Activated T-helper 1 cell treated with anti-CD3 and anti-CD28 coated beads, Interleukin-2, amount 50 U/mL, for 16 hours (primary cell): Measurements from ENCODE around the gene AGBL3.
A peak's percentile ranks its signal among the peaks of the same experiment; 100 is the strongest.

Experiments used
- DNase-seq, 2 donors: peaks; one replicate each; pipeline ENCODE4 v3.0.0-alpha.2; 2020; ENCODE audit warnings: low read depth in 1 of 2, low spot score in 1 of 2

AGBL3 gene

GRCh38 chr7:134986363-134987251 is at the start of gene AGBL3:
Gene AGBL3 (plus strand): TSS chr7:134986508. CDS start chr7:134987934, 1,426 bp downstream.
- peak; percentile 69 to 72 for DNase-seq

- no peak for DNase-seq
Measured at GRCh38 chr7:134936893-134937510, 49.3 kb upstream of the AGBL3 start.

- no peak for DNase-seq
Measured at GRCh38 chr7:134938141-134938540, 48.2 kb upstream of the AGBL3 start.

- DNase-seq: no peak
Measured at GRCh38 chr7:134939136-134939535, 47.2 kb upstream of the AGBL3 start.

- DNase-seq: no peak
Measured at GRCh38 chr7:134940729-134941128, 45.6 kb upstream of the AGBL3 start.

GRCh38 chr7:134941185-134941900 is 45.0 kb upstream of the AGBL3 start:
- DNase-seq: no peak

GRCh38 chr7:134941952-134942351 is 44.4 kb upstream of the AGBL3 start:
- DNase-seq: no peak

GRCh38 chr7:134942690-134943466 is 43.4 kb upstream of the AGBL3 start:
- DNase-seq: no peak

GRCh38 chr7:134943785-134944400 is 42.4 kb upstream of the AGBL3 start:
- no peak for DNase-seq

GRCh38 chr7:134945691-134946090 is 40.6 kb upstream of the AGBL3 start:
- no peak for DNase-seq

- no peak for DNase-seq
Measured at GRCh38 chr7:134946260-134946659, 40.0 kb upstream of the AGBL3 start.

GRCh38 chr7:134947329-134947728 is 39.0 kb upstream of the AGBL3 start:
- no peak for DNase-seq

GRCh38 chr7:134947831-134948230 is 38.5 kb upstream of the AGBL3 start:
- no peak for DNase-seq

GRCh38 chr7:134948246-134948645 is 38.1 kb upstream of the AGBL3 start:
- DNase-seq: no peak

GRCh38 chr7:134948736-134949135 is 37.6 kb upstream of the AGBL3 start:
- no peak for DNase-seq

GRCh38 chr7:134949171-134949570 is 37.1 kb upstream of the AGBL3 start:
- no peak for DNase-seq

GRCh38 chr7:134954197-134955082 is 31.9 kb upstream of the AGBL3 start:
- no peak for DNase-seq

GRCh38 chr7:134957005-134957404 is 29.3 kb upstream of the AGBL3 start:
- no peak for DNase-seq

GRCh38 chr7:134959810-134960209 is 26.5 kb upstream of the AGBL3 start:
- no peak for DNase-seq
